ENCODE data around the gene PHF20.

DNA sequence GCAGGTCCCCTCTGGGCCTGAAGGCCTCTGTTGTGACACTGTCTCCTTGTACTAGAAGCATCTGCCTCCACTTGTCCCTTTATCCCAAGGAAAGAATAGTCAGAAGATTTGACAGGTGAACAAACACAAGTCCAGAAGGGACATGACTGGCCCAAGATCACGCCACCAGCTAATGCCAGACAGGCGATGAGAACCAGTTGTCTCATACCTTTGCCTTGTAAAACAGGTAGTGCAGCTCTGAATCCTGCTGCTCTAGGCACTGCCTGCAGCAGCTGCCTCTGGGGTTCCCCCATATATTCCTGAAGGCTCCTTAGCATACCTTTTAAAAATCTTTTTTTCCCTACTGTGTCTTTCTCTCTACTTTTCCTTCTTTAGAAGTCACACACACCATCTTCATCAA lies 157.5 kb downstream of the PHF20 start:
- TF ChIP-seq ZNF274 (IDR thresholded peaks at IDR 0.05; ENCODE audit: low read depth, low read length) (no peak), YY1 (IDR thresholded peaks at IDR 0.05; ENCODE audit: insufficient read depth, insufficient read length) (no peak), SUZ12 (IDR thresholded peaks at IDR 0.05; ENCODE audit: extremely low read depth, insufficient read depth, insufficient read length) (no peak)
